MG63 (cell line): Measurements from ENCODE around the gene TNFRSF1B. TPM values are rescaled to one million over a fixed set of nuclear protein-coding genes. Genes with fewer than 3 reads are reported as not detected.
A peak's percentile ranks its signal among the peaks of the same experiment; 100 is the strongest.

Experiments used
- DNase-seq: peaks from one replicate; pipeline ENCODE4 v3.0.0-alpha.2; 2020
- H3K27me3 ChIP-seq: fragments of 250-450 bp; sonication (Bioruptor Pico); 2 replicates; pipeline ENCODE4 v1.5.1; 2020; ENCODE audit warnings: mild to moderate bottlenecking, moderate library complexity
- H3K36me3 ChIP-seq: fragments of 250-450 bp; sonication (Bioruptor Pico); 2 replicates; pipeline ENCODE4 v1.5.1; 2020; ENCODE audit warnings: mild to moderate bottlenecking, moderate library complexity
- H3K4me3 ChIP-seq: fragments of 250-450 bp; sonication (Bioruptor Pico); 2 replicates; pipeline ENCODE4 v1.5.1; 2020; ENCODE audit warnings: mild to moderate bottlenecking, moderate library complexity
- H3K9me3 ChIP-seq: fragments of 250-450 bp; sonication (Bioruptor Pico); 2 replicates; pipeline ENCODE4 v1.5.1; 2020; ENCODE audit warnings: mild to moderate bottlenecking, moderate library complexity
- total RNA-seq: library from RNA; depleted of rRNA; stranded (reverse); fragments of >200 nt; shearing (Covaris generic); gene quantifications from 2 replicates; pipeline ENCODE4 v1.2.3, GENCODE V29; 2014; ENCODE audit warnings: low replicate concordance; rRNA removed

Gene TNFRSF1B
- 2.5 and 3.9 TPM in 2 replicates for total RNA-seq

DNA sequence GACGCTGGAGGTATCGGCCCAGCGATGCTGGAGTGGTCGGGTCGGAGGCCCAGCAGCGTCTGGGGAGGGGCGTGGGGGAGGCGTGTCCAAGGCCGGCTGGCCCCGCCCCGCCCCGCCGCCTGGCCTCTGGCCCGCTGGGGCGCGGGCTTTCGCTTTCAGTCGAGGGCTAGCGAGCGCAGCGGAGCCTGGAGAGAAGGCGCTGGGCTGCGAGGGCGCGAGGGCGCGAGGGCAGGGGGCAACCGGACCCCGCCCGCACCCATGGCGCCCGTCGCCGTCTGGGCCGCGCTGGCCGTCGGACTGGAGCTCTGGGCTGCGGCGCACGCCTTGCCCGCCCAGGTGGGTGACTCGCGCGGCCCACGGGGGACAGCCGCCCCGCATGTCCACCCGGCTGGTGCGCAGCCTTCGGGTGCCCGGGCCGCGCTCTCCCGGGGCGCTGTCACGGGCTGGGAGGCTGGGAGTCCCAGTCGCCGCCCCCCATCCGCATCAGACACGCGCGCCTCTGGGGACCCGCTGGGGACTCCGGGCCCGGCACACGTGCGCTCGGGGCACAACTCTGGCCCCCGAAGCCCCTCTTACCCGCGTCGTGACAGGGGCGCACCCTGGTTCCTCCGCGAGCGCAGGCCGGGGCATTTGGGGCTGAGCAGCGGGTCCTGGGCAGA lies at the start of gene TNFRSF1B:
Gene TNFRSF1B (plus strand): TSS at position 158 of the 659 bp plus-strand sequence. CDS start 101 bp downstream, at position 259.
- H3K27me3 ChIP-seq = no peaks in the 10 kb centered on the region
- peak; percentile 57 for DNase-seq
- H3K36me3 ChIP-seq = no peaks in the 10 kb centered on the region
- peak within 1 kb of the TSS; percentile 44 for H3K4me3 ChIP-seq
- no peaks in the 10 kb centered on the region for H3K9me3 ChIP-seq

DNA sequence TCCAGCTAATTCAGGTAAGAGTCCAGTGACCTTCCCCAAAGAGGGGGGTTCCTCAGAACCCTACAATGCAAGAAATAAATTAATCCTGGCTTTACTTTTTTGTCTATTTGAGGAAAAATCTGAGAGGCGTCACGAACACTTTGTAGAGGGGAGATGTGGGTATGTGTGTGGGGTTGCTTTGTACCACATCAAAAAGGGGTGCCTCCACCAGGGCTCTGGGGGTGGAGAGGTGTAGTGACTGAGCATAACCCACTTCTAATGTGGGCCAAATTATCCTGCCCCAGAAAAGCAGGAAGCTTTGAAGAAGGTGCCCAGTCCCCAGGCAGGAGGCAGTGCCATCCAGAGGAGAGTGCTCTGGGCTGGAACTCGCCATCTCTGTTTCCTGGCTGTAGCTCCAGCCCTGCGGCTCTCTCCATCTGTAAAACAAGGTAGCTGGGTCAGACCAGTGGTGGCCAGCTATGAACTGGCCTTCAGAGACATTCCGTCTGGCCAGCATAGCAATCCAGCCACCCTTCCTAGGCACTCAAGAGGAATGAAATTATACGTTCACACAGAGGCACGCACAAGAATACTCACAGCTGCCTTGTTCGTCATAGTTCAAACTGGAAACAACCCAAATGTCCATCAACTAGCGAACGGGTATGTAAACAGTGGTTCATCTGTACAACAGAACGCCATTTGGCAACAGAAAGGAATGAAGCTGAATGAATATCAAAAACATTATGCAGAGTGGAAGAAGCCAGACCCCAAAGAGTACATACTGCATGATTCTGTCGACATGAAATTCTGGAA lies 45.4 kb upstream of the TNFRSF1B start:
- Histone ChIP-seq H3K9me3 (no peaks in the 10 kb centered on the region), H3K27me3 (no peaks in the 10 kb centered on the region), H3K4me3 (no peak overlapping the region), H3K36me3 (no peaks in the 10 kb centered on the region)
- peak; percentile 26 for DNase-seq

DNA sequence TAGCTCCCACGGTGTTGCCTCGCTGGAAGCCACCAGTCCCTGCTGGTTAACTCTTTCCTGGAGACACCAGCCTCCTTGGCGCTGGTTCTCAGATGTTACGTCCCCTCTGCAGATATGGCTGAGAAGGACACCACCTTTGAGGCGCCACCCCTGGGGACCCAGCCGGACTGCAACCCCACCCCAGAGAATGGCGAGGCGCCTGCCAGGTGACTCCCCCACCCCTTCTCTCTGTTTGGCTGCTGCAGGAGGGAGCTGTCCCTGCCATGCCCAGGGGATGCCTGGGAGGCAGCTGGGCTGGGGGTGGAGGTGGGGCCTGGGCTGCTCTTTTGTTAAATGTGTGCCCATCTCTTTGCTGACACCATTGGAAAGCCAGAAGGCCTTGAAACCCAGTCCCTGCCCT lies 43.6 kb upstream of the TNFRSF1B start:
- Histone ChIP-seq H3K4me3 (no peak overlapping the region), H3K9me3 (no peaks in the 10 kb centered on the region), H3K27me3 (no peaks in the 10 kb centered on the region), H3K36me3 (no peaks in the 10 kb centered on the region)
- DNase-seq = no peak

DNA sequence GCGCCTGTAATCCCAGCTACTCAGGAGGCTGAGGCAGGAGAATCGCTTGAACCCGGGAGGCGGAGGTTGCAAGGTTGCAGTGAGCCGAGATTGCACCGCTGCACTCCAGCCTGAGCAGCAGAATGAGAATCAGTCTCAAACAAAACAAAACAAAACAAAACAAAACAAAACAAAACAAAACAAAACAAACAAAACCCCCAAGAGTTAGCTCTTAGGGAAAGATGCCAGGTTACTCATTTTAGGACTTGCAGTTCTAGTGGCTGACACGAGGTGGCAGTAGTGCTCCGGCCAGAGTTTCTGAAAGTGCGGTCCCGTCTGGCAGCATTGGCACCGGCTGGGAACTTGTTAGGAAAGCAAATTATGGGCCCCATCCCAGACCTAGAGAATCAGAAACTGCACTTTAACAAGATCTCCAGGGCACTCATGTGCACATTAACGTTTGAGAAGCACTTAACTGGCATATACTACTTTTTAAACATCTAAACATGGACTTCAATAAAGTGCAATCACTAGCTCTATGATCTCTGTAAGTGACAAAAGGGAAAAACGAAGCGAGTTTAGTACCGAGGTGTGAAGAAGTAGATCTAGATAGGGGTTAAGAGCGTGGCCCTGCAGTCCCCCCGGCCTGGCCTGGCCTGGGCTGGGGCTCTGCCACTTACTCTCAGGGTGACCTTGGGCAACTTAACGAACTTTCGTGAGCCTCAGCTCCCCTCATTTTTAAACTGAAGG lies 41.9 kb upstream of the TNFRSF1B start:
- H3K36me3 ChIP-seq = no peaks in the 10 kb centered on the region
- no peaks in the 10 kb centered on the region for H3K9me3 ChIP-seq
- H3K4me3 ChIP-seq = no peak overlapping the region
- peak; percentile 55 for DNase-seq
- H3K27me3 ChIP-seq = no peaks in the 10 kb centered on the region

DNA sequence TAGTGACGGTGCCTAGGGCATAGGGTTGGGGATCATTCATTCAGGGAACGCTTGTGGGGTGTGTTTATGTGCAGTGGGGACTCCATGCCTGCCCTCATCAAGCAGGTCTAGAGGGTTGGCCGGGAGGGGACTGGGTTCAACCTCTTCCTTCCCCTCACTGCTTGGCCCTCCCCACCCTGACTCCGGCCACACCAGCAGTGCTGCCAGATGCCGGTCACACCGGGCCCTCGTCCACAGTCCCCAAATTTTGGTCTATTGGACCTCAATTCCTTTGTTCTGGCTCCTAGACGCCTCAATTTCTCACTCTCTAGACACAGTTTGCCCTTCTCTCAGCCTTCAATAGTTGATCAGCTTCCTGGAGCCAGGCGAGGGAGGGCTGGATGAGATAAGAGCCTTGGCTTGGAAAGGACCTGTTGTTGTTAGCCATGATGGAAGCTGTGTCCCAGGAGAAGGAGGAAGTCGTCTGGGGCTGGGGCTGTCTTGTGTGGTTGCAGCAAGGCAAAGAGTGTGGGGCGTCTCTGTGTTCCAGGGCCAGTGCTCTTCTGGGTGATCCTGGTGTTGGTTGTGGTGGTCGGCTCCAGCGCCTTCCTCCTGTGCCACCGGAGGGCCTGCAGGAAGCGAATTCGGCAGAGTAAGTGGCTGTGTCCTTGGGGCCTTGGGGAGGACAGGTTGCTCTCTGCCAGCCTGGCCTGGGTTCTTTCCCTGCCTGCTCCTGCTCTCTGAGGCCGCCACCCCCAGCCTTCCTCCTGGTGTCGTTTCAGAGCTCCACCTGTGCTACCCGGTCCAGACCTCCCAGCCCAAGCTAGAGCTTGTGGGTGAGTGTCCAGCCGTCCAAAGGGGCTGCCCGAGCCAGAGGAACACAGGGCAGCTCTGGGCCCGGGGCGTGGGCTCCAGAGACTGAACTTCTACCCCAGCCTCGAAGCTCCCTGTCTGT lies 41.1 kb upstream of the TNFRSF1B start:
- H3K36me3 ChIP-seq = no peaks in the 10 kb centered on the region
- H3K27me3 ChIP-seq = no peaks in the 10 kb centered on the region
- H3K4me3 ChIP-seq = no peak overlapping the region
- H3K9me3 ChIP-seq = no peaks in the 10 kb centered on the region
- DNase-seq = no peak

DNA sequence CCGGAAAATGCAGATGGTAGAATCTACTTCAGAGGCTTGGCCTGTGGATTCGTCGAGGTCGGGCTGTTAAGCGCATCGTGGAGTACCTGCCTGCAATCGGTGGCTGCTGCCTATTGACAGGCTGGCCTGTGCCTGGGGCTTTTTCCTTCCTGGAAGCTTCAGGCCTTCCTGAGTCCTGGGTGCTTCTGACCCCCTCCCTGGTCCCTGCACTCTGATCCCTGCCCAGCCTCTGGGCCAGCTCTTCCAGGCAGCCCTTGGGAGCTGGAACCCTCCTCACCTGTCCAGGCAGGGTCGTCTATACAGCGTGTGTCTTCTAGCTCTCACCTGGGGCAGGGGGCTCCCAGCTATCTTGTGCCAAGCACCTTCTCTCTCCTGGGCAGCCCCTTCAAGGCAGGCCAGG lies 40.0 kb upstream of the TNFRSF1B start:
- DNase-seq = no peak
- Histone ChIP-seq H3K4me3 (no peak overlapping the region), H3K36me3 (no peaks in the 10 kb centered on the region), H3K9me3 (no peaks in the 10 kb centered on the region), H3K27me3 (no peaks in the 10 kb centered on the region)

DNA sequence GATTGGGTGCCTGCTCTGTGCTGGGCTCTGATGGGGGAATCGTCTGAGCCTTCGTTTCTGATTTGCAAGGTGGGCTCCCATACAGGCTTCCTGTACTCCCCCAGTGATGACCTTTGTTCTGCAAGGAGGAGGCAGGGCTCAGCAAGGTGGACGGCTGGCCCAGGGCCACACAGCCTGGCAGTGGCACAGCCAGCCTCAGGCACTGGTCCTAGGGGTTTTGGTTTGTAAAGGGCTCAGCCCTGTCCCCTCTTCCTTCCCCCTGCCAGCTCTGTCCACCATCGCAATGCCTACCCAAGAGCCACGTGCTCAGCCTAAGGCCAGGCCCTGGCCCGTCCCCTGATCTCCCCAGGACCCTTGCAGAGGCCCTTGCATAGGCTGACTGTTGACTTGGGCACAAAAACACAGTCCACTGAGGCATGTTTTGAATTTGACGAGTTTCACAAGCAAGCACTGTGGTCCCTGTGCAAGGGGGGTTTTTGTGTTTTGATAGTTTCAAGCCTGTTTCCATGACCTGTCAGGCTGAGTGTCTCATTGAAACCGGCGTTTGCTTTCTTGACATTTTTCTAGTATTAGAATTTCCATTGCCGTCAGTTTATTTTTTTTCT lies 39.5 kb upstream of the TNFRSF1B start:
- DNase-seq = no peak
- H3K27me3 ChIP-seq = no peaks in the 10 kb centered on the region
- no peaks in the 10 kb centered on the region for H3K9me3 ChIP-seq
- no peaks in the 10 kb centered on the region for H3K36me3 ChIP-seq
- H3K4me3 ChIP-seq = no peak overlapping the region

DNA sequence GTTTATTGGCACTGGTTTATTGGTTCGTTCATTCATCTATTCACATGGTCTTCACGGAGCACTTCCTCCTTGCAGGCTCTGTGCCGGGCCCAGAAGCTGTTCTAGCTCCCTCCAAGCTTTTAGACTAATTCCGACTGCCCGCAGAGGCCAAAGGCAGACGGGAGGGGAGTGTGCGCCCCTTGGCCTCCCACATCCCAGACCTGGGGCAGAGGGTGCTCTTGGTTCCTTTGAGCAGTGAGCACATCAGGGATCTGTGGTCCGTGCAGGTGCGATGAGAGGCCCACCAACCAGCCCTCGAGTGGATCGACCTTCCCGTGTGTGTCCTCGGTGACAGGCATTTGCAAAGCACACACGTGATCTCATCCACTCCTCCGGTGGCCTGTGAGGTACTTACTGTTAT lies 38.7 kb upstream of the TNFRSF1B start:
- Histone ChIP-seq H3K9me3 (no peaks in the 10 kb centered on the region), H3K27me3 (no peaks in the 10 kb centered on the region), H3K4me3 (no peak overlapping the region), H3K36me3 (no peaks in the 10 kb centered on the region)
- DNase-seq = no peak

DNA sequence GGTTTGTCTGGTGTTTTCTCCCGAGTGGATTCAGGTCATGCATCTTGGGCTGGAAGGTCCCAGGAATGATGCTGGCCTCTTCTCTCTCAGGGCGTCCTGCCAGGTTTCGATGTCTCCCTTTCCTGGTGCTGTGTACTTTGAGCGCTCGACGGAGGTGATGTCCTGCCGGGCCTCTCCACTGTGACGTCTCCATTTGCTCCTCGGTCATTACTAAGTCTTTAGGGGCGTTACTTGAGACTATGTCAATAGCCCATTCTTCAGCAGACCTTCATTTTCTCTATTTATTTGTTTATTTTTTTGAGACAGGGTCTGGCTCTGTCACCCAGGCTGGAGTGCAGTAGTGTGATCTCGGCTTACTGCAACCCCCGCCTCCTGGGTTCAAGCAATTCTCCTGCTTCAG lies 37.2 kb upstream of the TNFRSF1B start:
- DNase-seq = no peak
- Histone ChIP-seq H3K36me3 (no peaks in the 10 kb centered on the region), H3K9me3 (no peaks in the 10 kb centered on the region)

DNA sequence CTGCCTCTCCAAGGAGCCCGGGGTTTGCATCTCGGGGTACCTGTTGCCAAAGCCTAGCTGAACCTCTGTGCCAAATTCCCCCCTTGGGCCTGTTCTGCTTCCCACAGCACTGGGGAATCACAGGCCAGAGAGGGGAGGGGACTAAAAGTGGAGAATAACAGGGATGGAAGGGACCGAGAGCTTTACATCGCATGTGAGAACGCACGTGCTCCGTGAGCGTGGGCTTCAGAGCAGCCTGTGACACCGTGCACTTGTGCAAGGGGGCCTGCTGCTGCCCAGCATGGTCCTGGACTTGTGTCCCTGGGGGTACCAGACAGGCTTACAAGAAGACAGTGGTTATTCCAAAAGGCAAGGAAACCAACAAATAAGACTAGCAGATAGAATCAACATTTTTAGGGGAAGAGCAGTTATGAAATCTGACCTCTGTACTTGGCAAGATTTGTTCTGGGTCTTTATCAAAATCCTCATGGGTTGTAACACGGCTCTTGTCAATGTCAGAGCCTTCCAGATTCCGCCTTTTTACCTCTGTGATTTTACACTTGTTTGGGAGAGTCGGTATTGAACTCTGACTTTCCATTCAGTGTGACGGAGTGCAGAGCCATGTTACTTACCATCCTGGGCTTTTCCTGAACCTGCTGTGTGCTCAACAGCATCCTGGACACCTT lies 36.2 kb upstream of the TNFRSF1B start:
- no peaks in the 10 kb centered on the region for H3K9me3 ChIP-seq
- DNase-seq = no peak
- H3K27me3 ChIP-seq = no peaks in the 10 kb centered on the region
- H3K4me3 ChIP-seq = no peak overlapping the region
- H3K36me3 ChIP-seq = no peaks in the 10 kb centered on the region

More for the DNA sequence above, 37.2 kb upstream of the TNFRSF1B start:
- Histone ChIP-seq H3K27me3 (no peaks in the 10 kb centered on the region), H3K4me3 (no peak overlapping the region)

DNA sequence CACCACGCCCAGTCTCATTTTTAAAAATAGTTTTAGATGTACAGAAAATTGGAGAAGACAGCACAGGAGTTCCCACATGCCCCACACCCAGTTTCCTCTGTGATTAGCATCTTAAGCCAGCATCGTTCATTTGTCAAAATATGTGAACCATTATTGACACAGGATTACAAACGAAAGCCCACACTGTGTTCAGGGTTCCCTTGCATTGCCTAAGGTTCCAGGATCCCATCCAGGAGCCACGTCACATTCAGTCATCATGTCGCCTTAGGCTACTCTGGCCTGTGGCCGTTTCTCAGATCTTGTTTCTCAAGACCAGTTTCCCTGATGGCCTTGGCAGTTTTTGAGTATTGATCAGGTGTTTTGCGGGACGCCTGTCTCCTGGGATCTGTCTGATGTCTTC lies 34.7 kb upstream of the TNFRSF1B start:
- Histone ChIP-seq H3K36me3 (no peaks in the 10 kb centered on the region), H3K9me3 (no peaks in the 10 kb centered on the region), H3K27me3 (no peaks in the 10 kb centered on the region), H3K4me3 (no peak overlapping the region)
- DNase-seq = peak; percentile 87

DNA sequence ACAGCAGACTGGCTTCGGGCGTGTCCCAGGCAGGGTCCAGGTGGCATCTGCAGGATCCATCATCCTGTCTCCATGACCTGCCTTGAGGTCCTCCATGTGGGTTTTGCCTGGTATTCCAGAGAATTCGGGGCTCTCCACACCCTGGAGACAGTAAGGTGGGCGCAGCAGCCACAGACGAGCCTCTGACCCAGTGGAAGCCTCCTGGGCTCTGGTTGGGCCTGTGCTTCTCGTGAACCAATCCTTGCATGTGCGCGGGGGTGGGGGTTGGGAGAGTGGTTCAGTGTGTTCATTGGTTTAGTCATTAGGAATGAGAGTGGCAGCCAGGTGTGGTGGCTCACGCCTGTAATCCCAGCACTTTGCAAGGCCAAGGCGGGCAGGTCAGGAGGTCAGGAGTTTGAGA lies 32.1 kb upstream of the TNFRSF1B start:
- no peak overlapping the region for H3K4me3 ChIP-seq
- H3K27me3 ChIP-seq = no peaks in the 10 kb centered on the region
- no peak for DNase-seq
- H3K36me3 ChIP-seq = no peaks in the 10 kb centered on the region
- H3K9me3 ChIP-seq = no peaks in the 10 kb centered on the region

DNA sequence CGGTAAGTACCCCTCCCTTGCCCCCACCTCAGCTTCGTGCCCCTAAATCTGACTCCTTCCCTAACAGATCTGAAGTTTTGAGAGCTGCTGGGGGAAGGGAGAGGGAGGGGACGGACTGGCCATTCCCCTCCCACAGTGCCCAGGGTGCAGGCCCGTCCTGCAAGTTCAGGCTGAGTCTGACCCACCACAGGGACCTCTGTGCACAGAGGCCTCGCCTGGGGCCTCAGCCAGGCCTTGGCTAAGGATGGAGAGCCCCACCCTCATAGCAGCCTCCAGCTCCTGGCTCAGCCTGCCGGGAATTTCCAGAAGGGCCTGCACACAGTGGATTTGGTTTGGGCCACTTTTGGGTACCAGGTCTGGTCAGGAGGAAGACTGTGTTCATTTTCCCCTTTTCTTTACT lies 31.2 kb upstream of the TNFRSF1B start:
- H3K9me3 ChIP-seq = no peaks in the 10 kb centered on the region
- peak; percentile 87 for DNase-seq
- no peak overlapping the region for H3K4me3 ChIP-seq
- H3K36me3 ChIP-seq = no peaks in the 10 kb centered on the region
- no peaks in the 10 kb centered on the region for H3K27me3 ChIP-seq

DNA sequence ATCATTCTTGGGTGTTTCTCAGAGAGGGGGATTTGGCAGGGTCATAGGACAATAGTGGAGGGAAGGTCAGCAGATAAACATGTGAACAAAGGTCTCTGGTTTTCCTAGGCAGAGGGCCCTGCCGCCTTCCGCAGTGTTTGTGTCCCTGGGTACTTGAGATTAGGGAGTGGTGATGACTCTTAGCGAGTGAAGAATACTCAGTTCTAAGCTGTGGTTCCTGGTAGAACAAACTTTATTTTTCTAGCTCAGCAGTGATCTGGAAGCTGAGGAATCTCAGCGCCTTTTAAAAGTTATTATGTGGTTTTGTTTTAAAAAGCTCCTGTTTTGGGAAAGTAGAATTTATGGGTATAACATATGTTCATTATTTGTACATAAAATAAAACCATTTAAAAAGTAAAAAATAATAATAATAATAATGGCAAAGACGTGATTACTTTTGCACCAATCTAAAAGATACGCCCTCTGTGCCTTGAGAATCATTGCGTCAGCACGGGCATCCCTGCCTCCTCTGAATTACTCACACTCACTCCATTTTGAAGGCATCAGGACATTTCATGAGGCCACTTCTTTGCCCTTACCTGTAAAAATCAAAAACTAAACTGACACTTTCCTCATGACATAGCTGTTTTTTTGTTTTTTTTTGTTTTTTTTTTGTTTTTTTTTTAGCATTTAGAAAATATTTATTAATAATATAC lies 29.7 kb upstream of the TNFRSF1B start:
- Histone ChIP-seq H3K36me3 (no peaks in the 10 kb centered on the region), H3K4me3 (no peak overlapping the region), H3K9me3 (no peaks in the 10 kb centered on the region), H3K27me3 (no peaks in the 10 kb centered on the region)
- no peak for DNase-seq
